ENCODE measurements around the gene VPS13D.

Gene VPS13D

DNA sequence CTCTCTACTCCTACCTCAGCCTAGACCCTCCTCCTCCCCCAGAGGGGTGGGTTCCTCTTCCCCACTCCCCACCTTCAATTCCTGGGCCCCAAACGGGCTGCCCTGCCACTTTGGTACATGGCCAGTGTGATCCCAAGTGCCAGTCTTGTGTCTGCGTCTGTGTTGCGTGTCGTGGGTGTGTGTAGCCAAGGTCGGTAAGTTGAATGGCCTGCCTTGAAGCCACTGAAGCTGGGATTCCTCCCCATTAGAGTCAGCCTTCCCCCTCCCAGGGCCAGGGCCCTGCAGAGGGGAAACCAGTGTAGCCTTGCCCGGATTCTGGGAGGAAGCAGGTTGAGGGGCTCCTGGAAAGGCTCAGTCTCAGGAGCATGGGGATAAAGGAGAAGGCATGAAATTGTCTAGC, 21.6 kb upstream of the VPS13D start:
- no peaks in the 10 kb centered on the region for H3K79me2 ChIP-seq (ENCODE audit: low read length)
- no peak for DNase-seq
- H3K27me3 ChIP-seq (replicated peaks; ENCODE audit: insufficient read depth, low read length): peaks cover 8% of the 10 kb centered on the region; the same call in 1 of the 2 replicates
- no peak overlapping the region for H3K4me2 ChIP-seq (ENCODE audit: low read depth, low read length)
- H3K9me3 ChIP-seq (replicated peaks; ENCODE audit: insufficient read depth, low read length): no peaks in the 10 kb centered on the region
- H3K9me2 ChIP-seq (replicated peaks; ENCODE audit: insufficient read depth, low read length): no peaks in the 10 kb centered on the region
- no peak overlapping the region for H2AFZ ChIP-seq (ENCODE audit: low read length)
- H3K4me3 ChIP-seq (ENCODE audit: low read length): no peak overlapping the region
- H3K4me1 ChIP-seq (ENCODE audit: low read length): peaks cover 22% of the 10 kb centered on the region
- H3K9ac ChIP-seq (ENCODE audit: low read length): no peak overlapping the region
- TF ChIP-seq EZH2phosphoT487 (IDR thresholded peaks at IDR 0.05; ENCODE audit: low read length): no peak
- TF ChIP-seq, protein P1, sequence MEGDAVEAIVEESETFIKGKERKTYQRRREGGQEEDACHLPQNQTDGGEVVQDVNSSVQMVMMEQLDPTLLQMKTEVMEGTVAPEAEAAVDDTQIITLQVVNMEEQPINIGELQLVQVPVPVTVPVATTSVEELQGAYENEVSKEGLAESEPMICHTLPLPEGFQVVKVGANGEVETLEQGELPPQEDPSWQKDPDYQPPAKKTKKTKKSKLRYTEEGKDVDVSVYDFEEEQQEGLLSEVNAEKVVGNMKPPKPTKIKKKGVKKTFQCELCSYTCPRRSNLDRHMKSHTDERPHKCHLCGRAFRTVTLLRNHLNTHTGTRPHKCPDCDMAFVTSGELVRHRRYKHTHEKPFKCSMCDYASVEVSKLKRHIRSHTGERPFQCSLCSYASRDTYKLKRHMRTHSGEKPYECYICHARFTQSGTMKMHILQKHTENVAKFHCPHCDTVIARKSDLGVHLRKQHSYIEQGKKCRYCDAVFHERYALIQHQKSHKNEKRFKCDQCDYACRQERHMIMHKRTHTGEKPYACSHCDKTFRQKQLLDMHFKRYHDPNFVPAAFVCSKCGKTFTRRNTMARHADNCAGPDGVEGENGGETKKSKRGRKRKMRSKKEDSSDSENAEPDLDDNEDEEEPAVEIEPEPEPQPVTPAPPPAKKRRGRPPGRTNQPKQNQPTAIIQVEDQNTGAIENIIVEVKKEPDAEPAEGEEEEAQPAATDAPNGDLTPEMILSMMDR (IDR thresholded peaks at IDR 0.05; ENCODE audit: low read length): no peak
- no peak for TF ChIP-seq EZH2 (optimal IDR thresholded peaks at IDR 0.05; ENCODE audit: low read depth, low read length)
- no peak overlapping the region for H3K27ac ChIP-seq (ENCODE audit: low read length)
- peaks cover 20% of the 10 kb centered on the region for H3F3A ChIP-seq (ENCODE audit: insufficient read depth, low read length)
- H4K20me1 ChIP-seq (ENCODE audit: insufficient read depth, low read length): no peaks in the 10 kb centered on the region
- no peaks in the 10 kb centered on the region for H3K36me3 ChIP-seq (replicated peaks; ENCODE audit: insufficient read depth, low read length)

DNA sequence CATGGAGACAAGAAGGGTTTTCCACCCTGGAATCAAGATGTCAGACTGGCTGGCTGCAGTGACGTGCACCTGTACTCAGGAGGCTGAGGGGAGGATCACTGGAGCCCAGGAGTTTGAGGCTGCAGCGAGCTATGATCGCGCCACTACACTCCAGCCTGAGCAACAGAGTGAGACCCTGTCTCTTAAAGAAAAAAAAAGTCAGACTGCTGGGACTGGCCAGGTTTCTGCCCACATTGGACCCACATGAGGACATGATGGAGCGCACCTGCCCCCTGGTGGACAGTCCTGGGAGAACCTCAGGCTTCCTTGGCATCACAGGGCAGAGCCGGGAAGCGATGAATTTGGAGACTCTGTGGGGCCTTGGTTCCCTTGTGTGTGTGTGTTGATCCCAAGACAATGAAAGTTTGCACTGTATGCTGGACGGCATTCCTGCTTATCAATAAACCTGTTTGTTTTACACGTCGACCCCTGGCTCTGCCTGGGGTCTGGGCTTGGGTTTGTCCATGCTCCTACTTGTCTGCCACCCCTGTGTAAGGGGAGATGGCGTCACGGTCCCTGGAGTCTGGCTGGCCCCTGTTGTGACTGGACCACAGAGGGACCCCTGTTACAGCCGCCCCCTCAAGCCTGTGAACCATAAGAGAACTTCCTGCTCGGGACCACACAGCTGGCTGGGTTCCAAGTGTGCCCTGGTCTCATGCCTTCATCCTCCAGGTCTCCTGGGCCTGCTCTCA, 20.9 kb upstream of the VPS13D start:
- TF ChIP-seq, protein P1 (IDR thresholded peaks at IDR 0.05; ENCODE audit: low read length): peak; percentile 91
- no peak for TF ChIP-seq EZH2 (optimal IDR thresholded peaks at IDR 0.05; ENCODE audit: low read depth, low read length)
- Histone ChIP-seq H3K27ac (ENCODE audit: low read length) (no peak overlapping the region), H2AFZ (ENCODE audit: low read length) (no peak overlapping the region)

DNA sequence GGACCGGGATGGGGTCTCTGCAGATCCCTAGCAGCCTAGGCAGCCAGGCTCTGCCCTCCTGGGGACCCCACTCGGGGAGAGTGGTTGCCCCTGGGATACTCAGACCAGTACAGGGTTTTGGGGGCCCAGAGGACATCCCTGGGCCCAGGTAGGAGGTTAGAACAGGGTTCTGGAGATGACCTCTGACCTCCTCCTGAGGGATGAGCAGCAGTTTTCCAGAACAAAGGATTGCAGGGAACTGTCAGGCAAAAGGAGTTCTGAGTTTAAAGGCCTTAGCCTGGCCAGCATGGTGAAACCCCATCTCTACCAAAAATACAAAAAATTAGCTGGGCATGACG, 20.4 kb upstream of the VPS13D start:
- H3K4me2 ChIP-seq (ENCODE audit: low read depth, low read length): no peak overlapping the region
- H3K9me2 ChIP-seq (replicated peaks; ENCODE audit: insufficient read depth, low read length): no peaks in the 10 kb centered on the region
- peaks cover 20% of the 10 kb centered on the region for H3F3A ChIP-seq (ENCODE audit: insufficient read depth, low read length)
- DNase-seq: no peak
- H3K9me3 ChIP-seq (replicated peaks; ENCODE audit: insufficient read depth, low read length): no peaks in the 10 kb centered on the region
- peaks cover 22% of the 10 kb centered on the region for H3K4me1 ChIP-seq (ENCODE audit: low read length)
- no peak overlapping the region for H3K4me3 ChIP-seq (ENCODE audit: low read length)
- no peak overlapping the region for H3K27ac ChIP-seq (ENCODE audit: low read length)
- no peak overlapping the region for H2AFZ ChIP-seq (ENCODE audit: low read length)
- no peaks in the 10 kb centered on the region for H3K79me2 ChIP-seq (ENCODE audit: low read length)
- TF ChIP-seq, protein P1 (IDR thresholded peaks at IDR 0.05; ENCODE audit: low read length): no peak
- TF ChIP-seq EZH2 (optimal IDR thresholded peaks at IDR 0.05; ENCODE audit: low read depth, low read length): no peak
- no peak for TF ChIP-seq EZH2phosphoT487 (IDR thresholded peaks at IDR 0.05; ENCODE audit: low read length)
- no peak overlapping the region for H3K9ac ChIP-seq (ENCODE audit: low read length)
- peaks cover 17% of the 10 kb centered on the region; the same call in 1 of the 2 replicates for H3K27me3 ChIP-seq (replicated peaks; ENCODE audit: insufficient read depth, low read length)
- H4K20me1 ChIP-seq (ENCODE audit: insufficient read depth, low read length): no peaks in the 10 kb centered on the region
- no peaks in the 10 kb centered on the region for H3K36me3 ChIP-seq (replicated peaks; ENCODE audit: insufficient read depth, low read length)

More for the DNA sequence above, 20.9 kb upstream of the VPS13D start:
- H3K9ac ChIP-seq (ENCODE audit: low read length): no peak overlapping the region
- no peaks in the 10 kb centered on the region for H3K36me3 ChIP-seq (replicated peaks; ENCODE audit: insufficient read depth, low read length)
- peaks cover 12% of the 10 kb centered on the region; the same call in 1 of the 2 replicates for H3K27me3 ChIP-seq (replicated peaks; ENCODE audit: insufficient read depth, low read length)
- no peaks in the 10 kb centered on the region for H3K79me2 ChIP-seq (ENCODE audit: low read length)
- H3K4me1 ChIP-seq (ENCODE audit: low read length): peaks cover 22% of the 10 kb centered on the region
- no peak overlapping the region for H3K4me2 ChIP-seq (ENCODE audit: low read depth, low read length)
- no peaks in the 10 kb centered on the region for H3K9me2 ChIP-seq (replicated peaks; ENCODE audit: insufficient read depth, low read length)
- peak; percentile 65 for DNase-seq
- peaks cover 20% of the 10 kb centered on the region for H3F3A ChIP-seq (ENCODE audit: insufficient read depth, low read length)
- no peaks in the 10 kb centered on the region for H4K20me1 ChIP-seq (ENCODE audit: insufficient read depth, low read length)
- no peak overlapping the region for H3K4me3 ChIP-seq (ENCODE audit: low read length)
- H3K9me3 ChIP-seq (replicated peaks; ENCODE audit: insufficient read depth, low read length): no peaks in the 10 kb centered on the region
